HG02870 (cell line): Measurements from ENCODE around the gene RETREG3.
"Not testable (repeated sequence)": the region's sequence is repeated elsewhere in the genome, so short reads cannot be mapped to it uniquely, and the experiment has no call there.

Experiments used
- ATAC-seq: cut with Tn5 transposase; IDR thresholded peaks from one replicate; pipeline ENCODE4 v1.9.1; 2021; ENCODE audit warnings: mild to moderate bottlenecking, moderate library complexity; ENCODE audit not compliant: unreplicated experiment

RETREG3 gene

GRCh38 chr17:42609182-42609813 lies at the start of gene RETREG3, which contains the start of gene TUBG1:
TSS of gene RETREG3 (minus strand) at chr17:42609374. CDS start at chr17:42609324, 50 bp downstream.
TSS of gene TUBG1 (plus strand) at chr17:42609683. CDS start at chr17:42609738, 55 bp downstream.
- peak; percentile 87 for ATAC-seq

GRCh38 chr17:42657824-42658588 lies 48.8 kb upstream of the RETREG3 start:
- no peak for ATAC-seq

DNA sequence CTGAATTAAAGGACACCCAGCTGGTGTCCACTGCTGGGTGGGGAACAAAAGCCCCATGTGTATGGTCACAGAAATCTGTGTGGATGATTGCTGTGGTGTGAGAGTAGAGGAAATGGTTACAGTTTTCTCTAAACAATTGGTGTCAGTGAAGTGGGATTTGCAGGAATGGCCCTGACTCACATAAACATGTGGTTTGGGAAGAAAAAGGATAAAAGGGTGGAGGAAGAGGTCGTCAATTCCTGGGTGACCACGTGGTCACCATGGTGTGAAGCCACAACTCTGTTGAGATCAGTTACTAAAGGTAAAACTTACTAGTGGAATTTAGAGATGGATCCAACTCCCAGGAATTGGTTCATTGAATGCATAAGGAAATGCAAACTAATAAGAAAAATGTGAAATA lies 46.4 kb upstream of the RETREG3 start:
- ATAC-seq, result no peak

- ATAC-seq, result no peak
Measured at GRCh38 chr17:42653179-42654124, 44.3 kb upstream of the RETREG3 start.

DNA sequence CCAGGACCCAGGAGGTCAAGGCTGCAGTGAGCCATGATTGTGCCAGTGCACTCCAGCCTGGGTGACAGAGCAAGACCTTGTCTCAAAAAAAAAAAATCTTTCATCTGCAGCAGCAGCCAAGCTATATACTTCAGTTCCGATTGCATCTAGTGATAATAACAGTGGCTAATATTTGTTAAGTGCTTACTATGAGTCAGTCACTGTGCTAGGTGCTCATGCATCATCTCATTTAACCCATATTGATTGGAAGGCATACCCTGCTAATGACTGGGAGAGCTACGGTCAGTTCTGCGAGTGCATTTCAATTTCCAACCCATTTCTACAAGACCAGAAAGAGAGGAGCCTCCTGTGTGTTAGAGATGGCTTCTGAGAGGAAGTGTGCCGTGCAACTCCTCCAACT lies 42.2 kb upstream of the RETREG3 start:
- ATAC-seq, result no peak

- ATAC-seq, result no peak
Measured at GRCh38 chr17:42647778-42648177, 38.6 kb upstream of the RETREG3 start.

- no peak for ATAC-seq
Measured at GRCh38 chr17:42642336-42642735, 33.2 kb upstream of the RETREG3 start.

DNA sequence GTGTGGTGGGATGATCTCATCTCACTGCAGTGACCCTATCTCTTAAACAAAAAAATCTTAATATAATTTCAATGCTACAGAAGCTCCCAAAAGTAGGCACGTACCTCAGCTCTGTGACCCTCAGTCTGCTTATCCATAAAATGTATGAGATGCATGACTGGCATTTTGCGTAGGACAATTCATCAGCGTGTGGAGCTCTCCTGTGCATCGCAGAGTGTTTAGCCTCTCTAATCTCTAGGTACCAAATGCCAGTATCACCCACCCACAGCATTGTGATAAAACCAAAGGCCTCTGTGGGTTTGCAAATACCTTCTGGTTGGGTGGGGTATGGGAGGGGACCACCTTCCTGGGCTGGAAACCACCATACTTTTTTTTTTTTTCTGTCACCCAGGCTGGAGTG lies 30.9 kb upstream of the RETREG3 start:
- no peak for ATAC-seq

DNA sequence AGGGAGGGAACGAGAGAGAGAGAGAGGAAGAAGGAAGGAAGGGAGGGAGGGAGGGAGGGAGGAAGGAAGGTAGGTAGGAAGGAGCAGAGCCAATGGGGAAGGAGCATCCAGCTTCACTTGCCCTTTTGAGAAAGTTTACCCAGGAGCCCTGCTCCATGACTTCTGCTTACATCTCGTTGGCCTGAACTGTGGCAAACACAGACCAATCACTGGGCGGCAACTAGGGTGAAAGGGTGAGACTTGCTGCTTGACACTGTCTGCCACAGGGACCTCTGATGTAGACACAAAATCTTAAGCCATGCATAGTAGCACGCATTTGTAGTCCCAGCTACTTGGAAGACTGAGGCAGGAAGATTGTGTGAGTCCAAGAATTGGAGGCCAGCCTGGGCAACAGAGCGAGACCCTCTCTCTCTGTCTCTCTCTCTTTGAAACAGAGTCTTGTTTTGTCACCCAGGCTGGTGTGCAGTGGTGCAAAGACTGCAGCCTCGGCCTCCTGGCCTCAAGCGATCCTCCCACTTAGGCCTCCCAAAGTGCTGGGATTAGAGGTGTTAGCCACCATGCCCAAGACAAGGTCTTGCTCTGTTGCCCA lies 30.4 kb upstream of the RETREG3 start:
- ATAC-seq, result no peak

- no peak for ATAC-seq
Measured at GRCh38 chr17:42632949-42633444, 23.8 kb upstream of the RETREG3 start.

- ATAC-seq, result no peak
Measured at GRCh38 chr17:42629411-42630009, 20.3 kb upstream of the RETREG3 start.

- not testable (repeated sequence) for ATAC-seq
Measured at GRCh38 chr17:42627032-42627764, 18.0 kb upstream of the RETREG3 start.

DNA sequence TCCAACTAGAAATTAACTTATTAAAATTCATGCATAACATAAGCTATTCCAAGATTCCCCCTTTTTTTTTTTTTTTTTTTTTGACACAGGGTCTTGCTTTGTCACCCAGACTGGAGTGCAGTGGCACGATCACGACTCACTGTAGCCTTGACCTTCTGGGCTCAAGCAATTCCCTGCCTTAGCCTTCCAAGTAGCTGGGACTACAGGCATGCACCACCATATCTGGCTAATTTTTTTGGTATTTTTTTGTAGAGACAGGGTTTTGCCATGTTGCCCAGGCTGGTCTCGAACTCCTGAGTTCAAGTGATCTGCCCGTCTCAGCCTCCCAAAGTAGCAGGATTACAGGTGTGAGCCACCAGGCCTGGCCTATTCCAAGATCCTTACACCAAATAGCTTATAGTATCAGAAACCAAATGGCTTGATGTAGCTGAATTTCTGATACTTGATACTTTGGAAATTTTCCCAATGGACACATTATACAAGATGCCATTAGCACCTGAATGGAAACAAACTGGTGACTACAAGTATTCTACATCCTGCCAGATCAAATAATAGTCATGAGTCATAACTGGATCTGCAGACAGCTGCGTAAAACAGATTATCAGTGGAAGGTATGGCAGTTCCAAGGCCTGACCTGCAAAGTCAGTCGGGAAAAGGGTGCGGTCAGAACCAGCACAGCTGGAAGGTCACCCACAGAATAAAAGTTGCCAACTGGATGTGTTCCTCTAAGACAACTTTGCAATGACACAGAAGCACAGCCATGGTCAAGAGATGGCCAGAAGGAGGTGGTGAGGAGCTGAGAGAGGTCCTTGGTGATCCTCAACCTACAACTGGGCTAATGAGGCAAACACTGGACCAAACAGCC lies 14.8 kb upstream of the RETREG3 start:
- no peak for ATAC-seq

- no peak for ATAC-seq
Measured at GRCh38 chr17:42623271-42623670, 14.1 kb upstream of the RETREG3 start.

- ATAC-seq, result not testable (repeated sequence)
Measured at GRCh38 chr17:42621987-42622386, 12.8 kb upstream of the RETREG3 start.

DNA sequence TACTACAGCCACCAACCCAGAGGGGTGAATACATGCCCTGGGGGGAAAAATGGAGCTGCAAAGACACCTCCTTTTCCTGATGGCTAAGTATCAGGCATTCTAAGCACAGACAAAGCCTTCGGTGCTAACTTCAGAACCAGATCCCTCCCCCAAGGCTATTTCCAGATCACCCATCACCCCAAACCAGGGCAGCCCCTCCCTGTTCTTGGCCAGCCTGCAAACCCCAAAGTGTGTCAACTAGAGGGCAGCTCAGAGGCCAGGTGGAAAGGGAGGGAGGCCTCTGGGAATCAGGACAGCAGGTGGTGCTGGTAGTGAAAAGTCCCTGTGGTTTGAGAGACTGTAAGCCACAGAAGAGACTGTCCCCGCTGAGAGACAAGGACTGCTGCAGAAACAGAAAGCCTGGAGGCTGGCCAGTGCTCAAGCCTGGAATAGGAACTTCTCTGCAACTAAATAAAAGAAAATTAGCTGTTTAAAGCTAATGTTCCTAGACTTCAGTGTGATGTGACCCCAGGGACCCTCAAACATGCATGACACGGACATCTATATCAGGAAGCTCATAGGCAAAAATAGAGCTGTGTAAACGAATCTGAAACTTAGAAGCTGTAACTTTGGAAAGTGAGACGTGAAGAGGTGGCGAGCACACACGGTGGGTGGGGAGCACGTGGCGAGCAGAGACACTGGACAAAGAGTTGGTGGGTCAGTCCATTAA lies 9.4 kb upstream of the RETREG3 start:
- ATAC-seq, result peak; percentile 72

DNA sequence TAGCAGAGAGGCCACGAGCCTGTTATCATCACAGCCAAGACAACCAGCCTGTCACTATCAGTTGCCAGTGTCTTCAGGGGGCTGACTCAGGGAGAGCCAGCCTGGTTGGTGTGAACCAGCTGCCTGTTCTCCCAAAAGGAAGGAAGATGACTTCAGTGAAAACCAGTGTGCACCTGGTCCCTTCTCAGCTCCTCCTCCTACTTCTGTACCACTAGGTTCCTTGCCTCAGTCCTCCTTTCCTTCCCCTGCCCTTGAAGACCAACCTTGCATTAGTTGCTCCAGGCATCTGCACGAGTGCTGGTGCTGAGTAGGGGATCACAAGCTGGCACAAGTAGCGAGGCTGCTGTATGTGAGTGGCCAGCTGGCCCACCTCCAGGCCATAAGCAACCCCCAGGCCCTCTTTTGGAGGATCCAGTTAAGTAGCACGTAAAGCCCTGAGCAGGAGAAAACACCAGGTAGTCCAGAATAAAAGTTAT lies 8.8 kb upstream of the RETREG3 start:
- ATAC-seq, result no peak
